HL-60/S4 treated with phorbol 12-myristate 13-acetate at 8.2 ng/mL for 4 days and 3 days (cell line): ENCODE results near the gene ZNF714.

ENCODE experiments used
- in situ Hi-C: fragments of 300-500 bp; cut with MboI; formaldehyde crosslinking; loops from 2 replicates; pipeline ENCODE4 v1.15.0; 2022; ENCODE audit warnings: low sequenced_read_pairs

Gene ZNF714

DNA sequence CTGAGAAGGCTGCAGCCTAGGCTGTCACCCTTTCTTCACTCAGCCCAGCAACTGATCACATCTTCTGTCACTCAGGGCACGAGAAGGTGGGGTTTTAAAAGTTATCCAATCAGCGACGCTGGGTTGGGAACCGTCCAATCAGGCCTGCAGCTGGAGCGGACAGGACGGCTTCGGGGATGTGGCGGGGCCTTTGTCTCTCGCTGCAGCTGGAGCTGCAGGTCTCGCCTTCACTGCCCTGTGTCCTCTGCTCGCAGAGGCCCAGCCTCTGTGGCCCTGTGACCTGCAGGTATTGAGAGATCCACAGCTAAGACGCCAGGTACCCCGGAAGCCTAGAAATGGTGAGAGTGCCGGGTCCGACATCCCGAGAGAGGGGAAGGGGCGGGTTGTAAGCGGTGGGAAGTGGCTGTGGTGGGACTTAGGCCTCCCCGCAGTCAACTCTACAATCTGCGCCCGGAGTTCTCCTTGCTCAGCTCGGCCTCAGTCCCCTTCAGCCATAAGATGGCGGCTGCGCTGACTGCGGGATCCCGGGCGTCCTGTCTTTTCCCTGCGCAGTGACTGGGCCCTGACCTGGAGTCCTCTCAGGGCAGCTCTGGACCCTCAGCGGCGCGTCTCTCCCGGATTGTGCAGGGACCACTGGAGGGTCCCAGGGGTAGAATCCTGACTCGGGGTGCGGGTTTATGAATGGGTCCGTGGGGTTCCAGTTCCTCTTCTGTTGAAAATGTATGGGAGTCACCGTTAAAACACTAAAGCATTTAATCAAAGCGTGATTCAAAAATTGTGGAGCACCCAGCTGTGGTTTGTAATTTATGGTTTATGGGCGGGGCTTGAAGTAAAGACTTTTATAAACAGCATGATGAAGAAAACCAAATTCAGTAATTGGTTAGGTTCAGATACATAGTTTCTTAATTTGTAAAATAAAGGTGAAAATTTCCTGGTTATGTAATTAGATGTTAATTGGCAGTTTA, at the start of gene ZNF714:
ZNF714 (plus strand) TSS at position 193 of the 965 bp plus-strand sequence. CDS start 16,066 bp downstream, outside the sequence.
- in situ Hi-C loops, result no loop called here

DNA sequence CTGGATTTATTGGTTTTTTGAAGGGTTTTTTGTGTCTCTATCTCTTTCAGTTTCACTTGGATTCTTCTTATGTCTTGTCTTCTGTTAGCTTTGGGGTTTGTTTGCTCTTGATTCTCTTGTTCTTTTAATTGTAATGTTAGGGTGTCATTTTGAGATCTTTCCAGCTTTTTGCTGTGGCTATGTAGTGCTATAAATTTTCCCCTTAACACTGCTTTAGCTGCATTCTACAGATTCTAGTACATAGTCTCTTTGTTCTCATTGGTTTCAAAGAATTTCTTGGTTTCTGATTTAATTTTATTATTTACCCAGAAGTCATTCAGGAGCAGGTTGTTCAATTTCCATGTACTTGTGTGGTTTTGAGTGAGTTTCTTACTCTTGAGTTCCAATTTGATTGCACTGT, 37.0 kb upstream of the ZNF714 start:
- in situ Hi-C loops, result no loop called here

DNA sequence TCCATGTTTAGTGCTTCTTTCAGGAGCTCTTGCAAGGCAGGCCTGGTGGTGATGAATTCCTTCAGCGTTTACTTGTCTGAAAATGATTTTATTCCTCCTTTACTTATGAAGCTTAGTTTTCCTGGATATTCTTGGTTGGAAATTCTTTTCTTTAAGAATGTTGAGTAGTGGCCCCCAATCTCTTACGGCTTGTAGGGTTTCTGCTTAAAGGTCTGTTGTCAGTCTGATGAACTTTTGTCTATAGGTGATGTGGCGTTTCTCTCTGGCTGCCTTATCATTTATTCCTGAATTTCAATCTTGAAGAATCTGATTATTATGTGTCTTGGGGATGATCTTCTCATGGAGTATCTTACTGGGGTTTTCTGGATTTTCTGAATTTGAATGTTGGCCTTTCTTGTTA, 35.5 kb upstream of the ZNF714 start:
- in situ Hi-C loops, result no loop called here

DNA sequence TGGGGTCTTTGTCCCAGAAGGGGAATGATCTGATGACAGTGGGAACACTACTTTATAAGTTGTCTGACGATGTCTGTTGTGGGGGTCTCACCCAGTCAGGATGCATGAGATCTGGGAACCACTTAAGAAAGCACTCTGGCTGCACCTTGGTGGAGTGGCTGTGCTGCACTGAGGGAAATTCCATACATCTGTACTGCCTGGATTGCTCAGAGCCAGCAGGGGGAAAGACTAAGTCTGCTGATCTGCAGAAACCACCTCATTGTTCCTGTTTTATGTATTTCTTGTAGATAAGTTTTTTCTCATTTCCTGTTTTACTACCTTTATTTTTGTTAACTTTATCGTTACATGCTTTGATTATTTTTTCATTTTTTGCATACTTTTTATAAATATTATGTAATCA, 34.3 kb upstream of the ZNF714 start:
- in situ Hi-C loops, result no loop called here

DNA sequence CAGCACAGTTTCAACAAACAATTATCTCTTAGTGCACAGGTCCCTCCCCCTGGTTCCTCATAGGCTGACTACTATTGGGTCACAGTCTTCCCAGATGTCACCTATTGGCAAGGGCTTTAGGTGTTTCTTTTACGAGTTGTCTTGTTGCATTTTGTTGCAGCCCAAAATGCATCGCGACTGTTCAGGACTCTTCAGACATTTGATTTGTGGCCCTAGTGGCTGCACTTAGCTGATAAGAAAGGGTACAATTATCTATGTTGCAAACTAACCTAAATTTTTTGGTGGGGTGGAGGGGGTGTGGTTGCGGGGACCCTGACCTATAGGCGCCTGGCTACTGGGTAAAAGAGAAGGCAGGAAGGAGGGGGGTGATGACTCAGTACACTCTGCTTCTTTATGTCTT, 29.1 kb upstream of the ZNF714 start:
- in situ Hi-C loops, result no loop called here

DNA sequence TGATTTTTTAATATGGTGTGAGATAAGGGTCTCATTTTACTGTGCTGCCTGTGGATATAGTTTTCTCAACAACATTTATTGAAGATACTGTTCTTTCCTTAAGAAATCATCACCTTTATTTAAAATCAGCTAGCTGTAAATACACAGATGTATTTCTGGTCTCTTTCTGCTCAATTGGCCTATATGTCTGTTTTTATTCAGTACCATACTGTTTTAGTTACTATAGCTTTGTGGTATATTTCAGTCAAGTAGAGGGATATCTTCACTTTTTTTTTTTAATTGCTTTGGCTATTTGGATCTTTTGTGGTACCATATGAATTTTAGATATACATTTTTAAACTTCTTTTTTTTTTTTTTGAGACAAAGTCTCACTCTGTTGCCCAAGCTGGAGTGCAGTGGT, 16.7 kb upstream of the ZNF714 start:
- in situ Hi-C loops, result no loop called here

DNA sequence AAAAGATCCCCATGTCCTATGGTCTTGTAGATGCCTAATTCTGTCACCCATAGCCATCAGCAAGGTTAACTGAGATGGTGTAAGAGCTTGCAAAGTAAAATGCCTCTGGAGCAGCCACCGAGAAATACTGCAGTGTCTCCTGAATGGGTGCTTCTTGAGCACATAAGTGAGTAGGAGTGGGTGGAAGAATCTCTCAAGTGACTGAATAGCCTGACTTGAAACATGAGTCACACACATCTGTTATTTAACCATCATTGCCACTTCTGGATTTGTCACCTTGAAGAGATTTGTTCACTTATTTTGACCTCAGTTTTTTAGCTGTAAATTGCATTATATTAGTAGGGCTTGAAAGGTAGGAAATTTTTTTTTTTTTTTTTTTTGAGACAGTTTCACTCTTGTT, 2.3 kb downstream of the ZNF714 start:
- in situ Hi-C loops, result no loop called here

DNA sequence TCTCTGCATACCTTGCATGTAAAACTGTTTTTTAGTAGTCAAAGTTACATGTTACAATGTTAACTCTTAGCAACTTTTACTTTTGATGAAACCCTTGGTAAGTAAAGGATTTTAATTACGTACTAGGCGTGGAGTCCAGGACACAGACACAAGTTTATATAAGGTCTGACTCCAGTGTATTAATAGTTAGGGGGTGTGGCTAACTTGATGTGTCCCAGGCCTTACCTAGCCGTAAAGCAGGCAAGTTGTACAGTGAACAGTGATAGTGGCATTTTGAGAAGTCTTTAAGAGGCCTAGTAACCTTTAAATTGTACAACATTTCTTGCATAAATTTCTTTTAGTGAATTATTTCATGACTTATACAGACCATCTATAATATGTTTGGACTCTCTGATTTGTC, 5.9 kb downstream of the ZNF714 start:
- in situ Hi-C loops, result no loop called here

DNA sequence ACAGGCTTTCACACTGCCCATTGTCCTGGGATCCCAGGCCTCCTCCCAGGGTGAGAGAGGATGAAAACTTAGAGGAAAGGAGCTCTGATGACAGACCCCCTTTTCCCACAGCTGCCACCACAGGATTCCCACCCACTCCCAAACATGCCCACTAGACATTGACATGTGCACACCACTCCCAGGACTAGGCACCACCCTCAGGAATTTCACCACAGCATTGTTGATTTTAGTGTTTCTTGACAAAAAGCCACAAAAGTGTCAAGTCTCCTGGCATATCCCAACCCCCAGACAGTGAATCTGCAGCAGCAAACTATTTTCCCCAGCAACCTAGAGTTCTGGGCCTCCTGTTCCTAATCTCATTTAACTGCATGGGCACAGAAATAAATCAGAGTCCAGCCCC, 10.1 kb downstream of the ZNF714 start:
- in situ Hi-C loops, result no loop called here

DNA sequence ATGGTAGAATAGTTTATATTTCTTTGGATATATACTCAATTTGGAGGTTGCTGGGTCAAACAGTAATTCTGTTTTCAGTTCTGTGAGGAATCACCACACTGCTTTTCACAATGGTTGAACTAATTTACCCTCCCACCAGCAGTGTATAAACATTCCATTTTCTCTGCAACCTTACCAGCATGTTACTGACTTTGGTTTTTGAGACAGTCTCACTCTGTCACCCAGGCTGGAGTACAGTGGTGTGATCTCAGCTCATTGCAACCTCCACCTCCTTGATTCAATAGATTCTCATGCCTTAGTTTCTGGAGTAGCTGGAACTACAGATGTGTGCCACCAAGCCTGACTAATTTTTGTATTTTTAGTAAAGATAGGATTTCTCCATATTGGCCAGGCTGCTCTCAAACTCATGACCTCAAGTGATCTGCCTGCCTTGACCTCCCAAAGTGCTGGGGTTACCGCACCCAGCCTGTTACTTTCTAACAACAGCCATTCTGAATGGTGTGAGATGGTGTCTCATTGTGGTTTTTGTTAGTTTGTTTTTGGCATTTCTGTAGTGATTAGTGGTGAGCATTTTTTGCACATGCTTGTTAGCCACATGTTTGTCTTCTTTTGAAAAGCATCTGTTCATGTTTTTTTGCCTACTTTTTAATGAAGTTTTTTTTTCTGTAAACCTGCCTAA, 12.5 kb downstream of the ZNF714 start:
- in situ Hi-C loops, result no loop called here

DNA sequence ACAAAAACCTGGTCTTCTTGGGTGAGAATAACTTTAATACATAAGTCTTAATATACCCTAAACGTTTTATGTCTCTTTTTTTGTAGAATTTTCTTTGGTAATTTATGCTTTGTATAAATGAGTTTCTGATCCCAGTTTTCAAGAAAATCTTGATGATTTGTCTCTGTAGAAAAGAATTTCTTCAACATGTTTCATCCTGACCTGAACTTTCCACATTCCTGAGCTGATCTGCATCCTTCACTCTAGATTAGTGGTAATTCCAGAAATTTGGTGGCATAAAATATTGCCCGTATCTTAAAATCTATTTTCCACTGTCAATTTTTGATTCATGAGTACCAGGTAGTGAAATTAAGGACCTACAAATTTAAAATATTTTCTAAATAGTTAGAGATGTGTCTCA, 16.3 kb downstream of the ZNF714 start:
- in situ Hi-C loops, result no loop called here

DNA sequence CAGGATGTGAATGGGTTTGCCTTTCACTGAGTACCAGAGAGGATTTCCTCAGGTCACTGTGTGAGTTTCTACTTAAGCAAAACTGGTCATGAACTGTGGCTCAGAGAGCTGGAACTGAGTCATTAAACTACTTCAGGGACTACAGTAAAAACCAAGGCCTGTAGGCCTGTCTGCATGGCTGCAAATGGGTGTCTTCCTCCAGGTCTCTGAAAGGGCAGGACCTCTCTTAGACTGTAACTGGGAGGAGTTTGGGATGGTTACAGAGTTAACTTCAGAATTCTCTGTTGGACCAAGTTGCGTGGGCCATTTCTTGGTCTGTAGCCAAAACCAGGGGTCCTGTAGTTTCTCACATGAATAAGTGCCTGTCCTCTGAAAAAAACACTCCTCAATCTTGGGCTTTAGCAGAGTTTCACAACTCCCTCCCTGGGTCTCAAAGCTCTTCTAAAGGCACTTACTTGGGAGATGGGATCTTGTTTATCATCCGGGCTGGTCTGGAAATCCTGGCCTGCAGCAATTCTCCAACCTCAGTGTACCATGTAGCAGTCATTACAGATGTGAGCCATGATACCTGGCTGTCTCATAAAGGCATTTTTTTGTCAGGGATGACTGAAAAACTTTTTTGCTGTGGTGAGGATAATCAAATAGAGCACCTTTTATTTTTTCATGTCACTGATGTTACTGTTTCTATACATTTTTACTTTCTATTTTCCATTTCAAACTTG, 19.7 kb downstream of the ZNF714 start:
- in situ Hi-C loops, result no loop called here

DNA sequence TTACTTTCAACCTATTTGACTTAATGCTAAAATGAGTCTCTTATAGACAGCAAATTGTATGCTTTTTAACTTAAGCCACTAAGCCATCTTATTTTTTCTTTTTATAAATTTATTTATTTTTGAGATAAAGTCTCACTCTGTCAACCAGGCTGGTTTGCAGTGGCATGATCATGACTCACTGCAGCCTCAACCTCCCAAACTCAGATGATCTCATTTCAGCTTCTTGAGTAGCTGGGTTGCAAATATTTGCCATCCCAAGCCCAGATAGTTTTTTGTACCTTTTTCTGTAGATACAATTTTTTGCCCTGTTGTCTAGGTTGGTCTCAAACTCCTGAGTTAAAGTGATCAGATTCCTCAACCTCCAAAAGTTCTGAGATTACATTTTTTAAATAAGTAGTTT, 27.1 kb downstream of the ZNF714 start:
- in situ Hi-C loops, result no loop called here

DNA sequence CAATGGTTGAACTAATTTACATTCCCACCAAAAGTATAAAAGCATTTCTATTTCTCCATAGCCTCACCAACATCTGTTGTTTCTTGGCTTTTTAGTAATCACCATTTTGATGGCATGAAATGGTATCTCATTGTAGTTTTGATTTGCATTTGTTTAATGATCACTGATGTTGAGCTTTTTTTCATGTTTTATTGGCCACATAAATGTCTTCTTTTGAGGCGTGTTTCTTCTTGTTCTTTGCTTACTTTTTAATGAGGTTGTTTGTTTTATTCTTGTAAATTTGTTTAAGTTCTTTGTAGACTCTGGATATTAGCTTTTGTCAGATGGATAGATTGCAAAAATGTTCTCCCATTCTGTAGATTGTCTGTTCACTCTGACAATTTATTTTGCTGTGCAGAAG, 28.2 kb downstream of the ZNF714 start:
- in situ Hi-C loops, result no loop called here

DNA sequence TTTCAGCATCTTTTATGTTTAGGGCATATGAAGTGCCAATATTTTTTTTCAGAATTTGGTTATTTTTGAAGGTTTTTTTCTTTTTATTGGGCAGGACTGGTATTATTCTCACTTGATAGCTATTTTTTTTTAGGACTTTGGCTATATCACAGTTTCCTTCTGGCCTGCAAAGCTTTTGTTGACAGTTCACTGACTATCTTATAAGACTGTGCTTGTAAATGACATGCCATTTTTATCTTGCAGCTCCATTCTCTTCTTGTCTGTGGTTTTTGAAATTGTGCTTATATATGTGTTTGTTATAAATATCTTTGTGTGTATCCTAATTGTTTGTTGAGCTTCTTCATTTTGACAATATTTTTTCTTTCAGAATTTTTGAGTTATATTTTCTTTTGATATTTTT, 33.4 kb downstream of the ZNF714 start:
- in situ Hi-C loops, result no loop called here

DNA sequence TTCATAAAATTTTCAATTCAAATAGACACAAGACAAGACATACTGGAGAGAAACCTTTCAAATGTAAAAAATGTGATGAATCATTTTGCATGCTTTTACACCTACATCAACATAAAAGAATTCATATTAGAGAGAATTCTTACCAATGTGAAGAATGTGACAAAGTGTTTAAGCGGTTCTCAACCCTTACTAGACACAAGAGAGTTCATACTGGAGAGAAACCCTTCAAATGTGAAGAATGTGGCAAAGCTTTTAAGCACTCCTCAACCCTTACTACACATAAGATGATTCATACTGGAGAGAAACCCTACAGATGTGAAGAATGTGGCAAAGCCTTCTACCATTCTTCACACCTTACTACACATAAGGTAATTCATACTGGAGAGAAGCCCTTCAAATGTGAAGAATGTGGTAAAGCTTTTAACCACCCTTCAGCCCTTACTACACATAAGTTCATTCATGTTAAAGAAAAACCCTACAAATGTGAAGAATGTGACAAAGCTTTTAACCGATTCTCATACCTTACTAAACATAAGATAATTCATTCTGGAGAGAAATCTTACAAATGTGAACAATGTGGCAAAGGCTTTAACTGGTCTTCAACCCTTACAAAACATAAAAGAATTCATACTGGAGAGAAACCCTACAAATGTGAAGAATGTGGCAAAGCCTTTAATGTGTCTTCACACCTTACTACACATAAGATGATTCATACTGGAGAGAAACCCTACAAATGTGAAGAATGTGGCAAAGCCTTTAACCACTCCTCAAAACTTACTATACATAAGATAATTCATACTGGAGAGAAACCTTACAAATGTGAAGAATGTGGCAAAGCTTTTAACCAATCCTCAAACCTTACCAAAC, 35.3 kb downstream of the ZNF714 start:
- in situ Hi-C loops, result no loop called here

DNA sequence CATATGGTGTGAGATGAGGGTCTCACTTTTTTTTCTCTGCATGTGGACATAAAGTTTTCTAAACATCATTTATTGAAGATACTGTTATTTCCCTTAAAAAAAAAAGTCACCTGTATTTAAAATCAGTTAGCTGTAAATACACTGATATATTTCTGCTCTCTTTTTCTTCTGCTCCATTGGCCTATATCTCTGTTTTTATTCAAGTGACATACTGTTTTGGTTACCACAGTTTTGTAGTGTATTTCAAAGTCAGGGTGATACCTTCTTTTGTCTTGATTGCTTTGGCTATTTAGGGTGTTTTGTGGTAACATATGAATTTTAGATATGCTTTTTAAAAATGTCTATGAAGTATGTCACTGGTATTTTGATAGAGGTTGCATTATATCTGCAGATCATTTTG, 44.1 kb downstream of the ZNF714 start:
- in situ Hi-C loops, result no loop called here

DNA sequence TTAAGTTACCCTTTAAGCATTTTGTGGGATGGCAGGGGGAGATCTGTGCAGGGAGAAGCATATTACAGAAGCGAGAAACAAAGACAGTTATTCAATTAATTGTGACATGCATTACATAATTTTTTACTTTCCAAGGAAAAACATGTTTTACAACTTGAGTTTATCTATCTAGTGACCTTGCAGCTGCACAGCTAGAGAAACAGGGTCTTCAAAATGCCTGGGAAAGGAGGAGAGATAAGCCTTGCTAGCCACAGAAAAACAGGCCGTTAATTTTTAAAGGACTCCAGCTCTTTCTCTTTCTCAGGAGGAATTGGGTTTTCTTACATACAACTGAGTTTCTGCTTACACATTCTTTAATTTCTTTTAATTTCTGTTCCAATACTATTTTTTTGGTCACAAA, 45.0 kb downstream of the ZNF714 start:
- in situ Hi-C loops, result no loop called here

DNA sequence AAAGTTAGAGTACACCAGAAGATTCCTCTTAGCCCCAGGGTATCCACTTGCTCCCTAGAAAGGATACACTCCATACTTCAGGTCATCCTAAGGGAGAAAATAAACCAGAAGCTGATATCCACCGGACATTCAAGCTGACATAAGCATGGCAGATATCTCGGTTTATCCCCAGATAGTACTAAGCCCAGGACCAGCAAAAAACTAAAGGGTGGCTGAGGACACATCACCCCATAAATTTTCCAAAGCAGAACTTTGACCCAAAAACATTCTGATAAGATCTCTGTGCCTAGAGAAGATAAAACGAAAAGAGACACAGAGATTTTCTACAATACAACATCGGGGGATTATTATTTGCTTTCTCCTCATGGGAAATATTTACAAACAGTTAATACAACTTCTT, 45.9 kb downstream of the ZNF714 start:
- in situ Hi-C loops, result no loop called here

DNA sequence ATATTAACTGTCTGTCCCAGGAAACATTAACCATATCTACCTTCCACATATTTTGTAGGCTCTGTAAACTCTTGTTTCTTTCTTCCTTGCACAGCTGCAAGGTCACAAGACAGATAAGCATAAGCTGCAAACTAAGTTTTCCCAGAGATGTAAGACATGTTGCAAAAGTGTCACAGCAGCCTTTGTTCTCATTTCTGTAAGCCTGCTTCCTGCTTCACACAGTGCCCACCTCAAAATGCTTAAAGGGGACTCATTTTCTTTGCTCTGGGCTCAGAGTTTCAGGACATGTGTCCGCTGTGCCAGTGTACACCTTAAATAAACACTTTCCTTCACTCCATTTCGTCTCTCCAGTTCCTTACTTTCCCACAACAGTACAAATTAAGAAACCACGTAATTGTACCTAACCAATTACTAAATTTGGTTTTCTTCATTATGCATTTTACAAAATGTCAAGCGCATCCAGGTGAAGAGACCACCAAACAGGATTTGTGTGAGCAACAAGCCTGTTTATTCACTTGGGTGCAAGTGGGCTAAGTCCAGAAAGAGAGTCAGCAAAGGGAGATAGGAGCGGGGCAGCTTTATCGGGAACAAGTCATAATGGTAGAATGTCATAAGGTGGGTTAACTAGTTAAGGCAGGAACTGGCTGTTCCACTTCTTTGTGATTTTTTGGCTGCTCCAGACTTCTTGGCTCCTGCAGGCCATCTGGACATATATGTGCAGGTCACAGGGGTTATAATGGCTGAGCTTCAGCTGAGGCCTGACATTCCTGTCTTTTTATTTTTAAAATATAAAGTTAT, 47.1 kb downstream of the ZNF714 start:
- in situ Hi-C loops, result no loop called here
